Activated CD8-positive, alpha-beta T cell treated with anti-CD3 and anti-CD28 coated beads for 36 hours (primary cell): ENCODE measurements around the gene XKRX. TPM values are rescaled to one million over a fixed set of nuclear protein-coding genes. Genes with fewer than 3 reads are reported as not detected.

Source experiments
- ATAC-seq: fragments of 200-7000 bp; cut with Tn5 transposase; one replicate; pipeline ENCODE4 v1.10.0; 2021; ENCODE audit warnings: mild to moderate bottlenecking, moderate library complexity
- CTCF ChIA-PET: fragments of 350-600 bp; sonication (Branson Sonifier 250); formaldehyde crosslinking; loops from one replicate; lab custom pipeline; 2021; ENCODE audit warnings: antibody characterized with exemption; lab: Charles Lee
- POLR2A ChIA-PET: fragments of 350-600 bp; sonication (Branson Sonifier 250); formaldehyde crosslinking; loops from one replicate; lab custom pipeline; 2021; ENCODE audit warnings: antibody characterized with exemption; lab: Charles Lee
- DNase-seq: peaks from one replicate; pipeline ENCODE4 v3.0.0-alpha.2; 2020
- H3K27ac Mint-ChIP-seq: one replicate; pipeline ENCODE4 v1.8.0; 2021; ENCODE audit warnings: mild to moderate bottlenecking, mixed read lengths
- H3K27me3 Mint-ChIP-seq: one replicate; pipeline ENCODE4 v1.8.0; 2021; ENCODE audit warnings: mixed read lengths
- H3K36me3 Mint-ChIP-seq: one replicate; pipeline ENCODE4 v1.8.0; 2021; ENCODE audit warnings: low read depth, mixed read lengths
- H3K4me1 Mint-ChIP-seq: one replicate; pipeline ENCODE4 v1.8.0; 2021; ENCODE audit warnings: low read depth, mixed read lengths
- H3K4me3 Mint-ChIP-seq: one replicate; pipeline ENCODE4 v1.8.0; 2021; ENCODE audit warnings: mild to moderate bottlenecking, moderate library complexity, mixed read lengths
- H3K9me3 Mint-ChIP-seq: one replicate; pipeline ENCODE4 v1.8.0; 2021; ENCODE audit warnings: mixed read lengths
- CTCF ChIP-seq: fragments of 200-600 bp; IDR thresholded peaks from one replicate; pipeline ENCODE4 v1.8.0; 2022; ENCODE audit warnings: antibody characterized with exemption, mild to moderate bottlenecking
- intact Hi-C: fragments of 100-400 bp; cut with micrococcal nuclease; formaldehyde crosslinking; loops from one replicate; pipeline ENCODE4 v1.10.0; 2022
- total RNA-seq, 2 experiments: library from RNA; stranded (reverse); gene quantifications; one replicate each; pipeline ENCODE4 v1.2.3, GENCODE V29; 2021

The XKRX gene
- total RNA-seq, 2 experiments from 2014 or later: 0.43 to 0.49 TPM

GRCh38 chrX:100864657-100865391 is 63.9 kb downstream of the XKRX start:
- Mint-ChIP-seq H3K36me3 (no peaks in the 10 kb centered on the region), H3K27ac (no peak overlapping the region), H3K4me1 (no peaks in the 10 kb centered on the region), H3K4me3 (no peak overlapping the region), H3K9me3 (no peaks in the 10 kb centered on the region), H3K27me3 (no peaks in the 10 kb centered on the region)
- DNase-seq (no peak), ATAC-seq (no peak)
- intact Hi-C loops: no loop called here
- ChIA-PET CTCF (no interaction called here), POLR2A (no interaction called here)
- no peak for TF ChIP-seq CTCF

Other genes with a start within 250 kb of the XKRX start
- gene SYTL4, start 196.8 kb downstream of the XKRX start, total RNA-seq: not detected
- 10 to 100 TPM; 42.0 to 43.5 TPM for gene CSTF2, start 108.5 kb downstream of the XKRX start, total RNA-seq
- not detected for gene NOX1, start 54.6 kb downstream of the XKRX start, total RNA-seq
- not detected for gene ARL13A, start 40.8 kb upstream of the XKRX start, total RNA-seq
- gene TRMT2B, start 123.2 kb upstream of the XKRX start, total RNA-seq: 10 to 100 TPM; 21.7 to 23.7 TPM
- gene TMEM35A, start 150.0 kb upstream of the XKRX start, total RNA-seq: not detected
- 10 to 100 TPM; 17.5 to 19.4 TPM for gene CENPI, start 169.3 kb upstream of the XKRX start, total RNA-seq